PFSK-1 (cell line): ENCODE data around the gene OR51A7.

Experiments
- FOXP2 ChIP-seq: optimal IDR thresholded peaks from 2 replicates; pipeline ENCODE3; 2011; ENCODE audit warnings: borderline replicate concordance, control low read depth, inconsistent platforms; ENCODE audit not compliant: insufficient read depth; ENCODE audit errors: extremely low read length, extremely low read depth
- POLR2AphosphoS5 ChIP-seq: IDR thresholded peaks from 2 replicates; pipeline ENCODE4 v1.6.1; 2012; ENCODE audit warnings: low read depth, mild to moderate bottlenecking, control low read depth, low read length, moderate library complexity
- SIN3A ChIP-seq: IDR thresholded peaks from 2 replicates; pipeline ENCODE4 v1.6.1; 2012; ENCODE audit warnings: mild to moderate bottlenecking, low read length, moderate library complexity, borderline replicate concordance; ENCODE audit not compliant: insufficient read depth
- TAF1 ChIP-seq: IDR thresholded peaks from 2 replicates; pipeline ENCODE4 v1.6.1; 2012; ENCODE audit warnings: low read length, control low read depth, borderline replicate concordance; ENCODE audit not compliant: insufficient read depth
- TF ChIP-seq, protein P1 (sequence below), 2 experiments: IDR thresholded peaks; 2 replicates each; pipeline versions ENCODE4 v1.6.1 to v1.8.0; 2011 to 2012; ENCODE audit warnings: low read depth in 2 of 2, low read length in 2 of 2, control low read depth in 1 of 2, inconsistent platforms in 1 of 2, mild to moderate bottlenecking in 1 of 2, moderate library complexity in 1 of 2; ENCODE audit not compliant: insufficient read depth in 1 of 2

DNA sequence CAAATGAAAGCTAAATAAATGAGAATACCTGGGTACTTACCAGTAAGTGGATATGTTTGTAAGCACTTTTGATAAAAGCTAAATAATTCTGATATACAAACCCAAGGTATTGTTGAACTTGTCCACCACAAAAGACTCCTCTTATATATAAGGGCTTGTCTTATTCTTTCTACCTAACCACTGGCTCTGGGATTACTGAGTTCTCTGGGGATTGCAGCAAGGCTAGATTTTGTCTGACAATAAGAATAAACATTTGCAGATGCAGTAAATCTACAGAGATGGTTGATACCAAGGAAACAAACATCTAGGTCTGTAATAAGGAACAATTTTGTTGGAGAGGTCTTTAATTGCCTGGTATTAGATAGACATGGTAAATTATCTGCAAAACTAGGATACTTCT, 43.9 kb downstream of the OR51A7 start, which contains the start of gene OR51A4:
- TF ChIP-seq POLR2AphosphoS5 (no peak), FOXP2 (no peak), TAF1 (no peak), SIN3A (no peak)
- TF ChIP-seq, protein P1, sequence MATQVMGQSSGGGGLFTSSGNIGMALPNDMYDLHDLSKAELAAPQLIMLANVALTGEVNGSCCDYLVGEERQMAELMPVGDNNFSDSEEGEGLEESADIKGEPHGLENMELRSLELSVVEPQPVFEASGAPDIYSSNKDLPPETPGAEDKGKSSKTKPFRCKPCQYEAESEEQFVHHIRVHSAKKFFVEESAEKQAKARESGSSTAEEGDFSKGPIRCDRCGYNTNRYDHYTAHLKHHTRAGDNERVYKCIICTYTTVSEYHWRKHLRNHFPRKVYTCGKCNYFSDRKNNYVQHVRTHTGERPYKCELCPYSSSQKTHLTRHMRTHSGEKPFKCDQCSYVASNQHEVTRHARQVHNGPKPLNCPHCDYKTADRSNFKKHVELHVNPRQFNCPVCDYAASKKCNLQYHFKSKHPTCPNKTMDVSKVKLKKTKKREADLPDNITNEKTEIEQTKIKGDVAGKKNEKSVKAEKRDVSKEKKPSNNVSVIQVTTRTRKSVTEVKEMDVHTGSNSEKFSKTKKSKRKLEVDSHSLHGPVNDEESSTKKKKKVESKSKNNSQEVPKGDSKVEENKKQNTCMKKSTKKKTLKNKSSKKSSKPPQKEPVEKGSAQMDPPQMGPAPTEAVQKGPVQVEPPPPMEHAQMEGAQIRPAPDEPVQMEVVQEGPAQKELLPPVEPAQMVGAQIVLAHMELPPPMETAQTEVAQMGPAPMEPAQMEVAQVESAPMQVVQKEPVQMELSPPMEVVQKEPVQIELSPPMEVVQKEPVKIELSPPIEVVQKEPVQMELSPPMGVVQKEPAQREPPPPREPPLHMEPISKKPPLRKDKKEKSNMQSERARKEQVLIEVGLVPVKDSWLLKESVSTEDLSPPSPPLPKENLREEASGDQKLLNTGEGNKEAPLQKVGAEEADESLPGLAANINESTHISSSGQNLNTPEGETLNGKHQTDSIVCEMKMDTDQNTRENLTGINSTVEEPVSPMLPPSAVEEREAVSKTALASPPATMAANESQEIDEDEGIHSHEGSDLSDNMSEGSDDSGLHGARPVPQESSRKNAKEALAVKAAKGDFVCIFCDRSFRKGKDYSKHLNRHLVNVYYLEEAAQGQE (IDR thresholded peaks at IDR 0.05; ENCODE audit: insufficient read depth in 1 of 2, low read depth in 2 of 2, low read length in 2 of 2) = no peak
